VCaP (cell line): ENCODE measurements around the gene ZBTB7C.

Source experiments
- H3K27ac ChIP-seq: fragments of 450-650 bp; 2 replicates; pipeline ENCODE4 v1.5.1; 2017
- TF ChIP-seq, protein P1 (sequence below): fragments of 450-650 bp; conservative IDR thresholded peaks from 2 replicates; pipeline ENCODE4 v1.5.1; 2017; ENCODE audit warnings: mild to moderate bottlenecking, moderate library complexity

The ZBTB7C gene

DNA sequence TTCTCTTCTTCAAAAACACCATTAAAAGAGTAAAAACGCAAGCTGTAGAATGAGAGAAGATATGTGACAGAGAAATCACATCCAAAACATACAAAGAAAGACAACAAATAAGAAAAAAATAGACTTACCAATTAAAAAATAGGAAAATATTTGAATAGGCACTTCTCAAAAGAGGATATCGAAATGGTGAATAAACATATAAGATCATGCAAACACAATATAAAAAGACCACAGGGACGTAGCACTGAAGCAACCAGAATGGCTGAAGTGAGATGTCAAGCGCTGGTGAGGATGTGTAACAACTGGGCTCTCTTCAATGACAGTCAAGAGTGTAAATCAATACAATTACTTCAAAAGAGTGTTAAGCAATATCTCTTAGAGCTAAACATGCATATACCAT lies 202.3 kb downstream of the ZBTB7C start:
- no peak overlapping the region for H3K27ac ChIP-seq
- TF ChIP-seq, protein P1, sequence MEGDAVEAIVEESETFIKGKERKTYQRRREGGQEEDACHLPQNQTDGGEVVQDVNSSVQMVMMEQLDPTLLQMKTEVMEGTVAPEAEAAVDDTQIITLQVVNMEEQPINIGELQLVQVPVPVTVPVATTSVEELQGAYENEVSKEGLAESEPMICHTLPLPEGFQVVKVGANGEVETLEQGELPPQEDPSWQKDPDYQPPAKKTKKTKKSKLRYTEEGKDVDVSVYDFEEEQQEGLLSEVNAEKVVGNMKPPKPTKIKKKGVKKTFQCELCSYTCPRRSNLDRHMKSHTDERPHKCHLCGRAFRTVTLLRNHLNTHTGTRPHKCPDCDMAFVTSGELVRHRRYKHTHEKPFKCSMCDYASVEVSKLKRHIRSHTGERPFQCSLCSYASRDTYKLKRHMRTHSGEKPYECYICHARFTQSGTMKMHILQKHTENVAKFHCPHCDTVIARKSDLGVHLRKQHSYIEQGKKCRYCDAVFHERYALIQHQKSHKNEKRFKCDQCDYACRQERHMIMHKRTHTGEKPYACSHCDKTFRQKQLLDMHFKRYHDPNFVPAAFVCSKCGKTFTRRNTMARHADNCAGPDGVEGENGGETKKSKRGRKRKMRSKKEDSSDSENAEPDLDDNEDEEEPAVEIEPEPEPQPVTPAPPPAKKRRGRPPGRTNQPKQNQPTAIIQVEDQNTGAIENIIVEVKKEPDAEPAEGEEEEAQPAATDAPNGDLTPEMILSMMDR: no peak

DNA sequence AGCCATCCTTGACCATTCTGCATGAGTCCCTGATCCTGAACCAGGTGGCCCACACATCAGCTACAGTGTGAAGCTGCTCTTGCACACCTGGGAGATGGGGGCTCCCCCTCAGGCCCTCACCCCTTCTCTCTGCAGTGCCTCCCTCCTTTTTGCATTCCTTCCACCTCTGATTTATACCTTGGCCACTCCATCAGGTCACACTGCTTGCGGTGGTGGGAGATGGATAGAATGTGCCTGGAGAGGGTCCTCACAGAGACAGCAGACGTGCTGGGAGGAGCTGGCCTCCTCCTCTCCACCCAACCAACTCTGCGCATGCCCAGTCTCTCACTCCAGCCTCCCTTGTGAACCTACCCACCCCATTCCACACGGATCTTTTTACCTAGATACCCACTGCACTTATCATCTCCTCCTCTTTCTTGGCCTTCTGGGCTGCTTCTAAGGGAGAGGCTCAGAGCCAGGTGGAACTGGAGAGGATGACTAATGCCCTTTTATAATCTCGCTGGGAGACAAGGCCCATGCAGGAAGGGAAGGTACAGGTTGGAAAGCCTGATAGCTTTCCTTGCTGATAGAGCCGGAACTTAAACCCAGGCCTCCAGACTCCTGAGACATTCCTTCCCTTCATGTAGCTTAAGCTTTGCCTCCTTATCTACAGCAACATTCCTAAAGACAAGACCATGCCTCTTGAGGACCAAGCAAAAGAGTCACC lies 205.1 kb downstream of the ZBTB7C start:
- TF ChIP-seq, protein P1: no peak
- no peak overlapping the region for H3K27ac ChIP-seq

DNA sequence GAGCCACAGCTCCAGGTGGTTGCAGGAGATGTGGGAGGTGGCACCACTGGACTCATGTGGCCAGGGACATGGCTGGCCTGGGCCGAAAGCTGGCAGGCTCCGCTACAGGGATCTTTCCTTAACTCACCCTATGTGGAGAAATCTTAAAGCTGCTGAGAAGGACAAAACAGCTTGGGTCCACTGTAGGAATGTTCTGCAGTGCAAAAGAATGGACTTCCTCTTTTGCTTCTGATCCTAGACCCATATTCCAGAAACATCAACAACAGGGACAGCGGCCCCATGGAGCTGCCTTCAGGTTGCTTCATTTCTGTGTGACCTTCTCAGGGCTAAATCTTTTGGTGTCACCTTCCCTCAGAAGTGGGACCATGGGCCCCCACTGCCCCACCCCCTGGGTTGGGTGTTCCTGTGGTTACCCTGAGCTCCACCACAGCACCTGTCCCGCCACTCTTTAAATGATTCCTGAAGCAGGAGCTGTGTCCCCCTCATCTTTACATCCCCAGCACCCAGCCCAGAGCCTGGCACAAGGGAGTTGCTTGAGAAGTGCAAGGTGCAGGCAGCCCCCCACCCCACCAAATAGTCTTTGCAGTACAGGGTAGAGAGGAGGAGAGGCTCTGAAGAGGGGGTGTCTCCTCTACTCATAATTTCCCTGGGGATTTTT lies 205.8 kb downstream of the ZBTB7C start:
- H3K27ac ChIP-seq: no peak overlapping the region
- TF ChIP-seq, protein P1: no peak

DNA sequence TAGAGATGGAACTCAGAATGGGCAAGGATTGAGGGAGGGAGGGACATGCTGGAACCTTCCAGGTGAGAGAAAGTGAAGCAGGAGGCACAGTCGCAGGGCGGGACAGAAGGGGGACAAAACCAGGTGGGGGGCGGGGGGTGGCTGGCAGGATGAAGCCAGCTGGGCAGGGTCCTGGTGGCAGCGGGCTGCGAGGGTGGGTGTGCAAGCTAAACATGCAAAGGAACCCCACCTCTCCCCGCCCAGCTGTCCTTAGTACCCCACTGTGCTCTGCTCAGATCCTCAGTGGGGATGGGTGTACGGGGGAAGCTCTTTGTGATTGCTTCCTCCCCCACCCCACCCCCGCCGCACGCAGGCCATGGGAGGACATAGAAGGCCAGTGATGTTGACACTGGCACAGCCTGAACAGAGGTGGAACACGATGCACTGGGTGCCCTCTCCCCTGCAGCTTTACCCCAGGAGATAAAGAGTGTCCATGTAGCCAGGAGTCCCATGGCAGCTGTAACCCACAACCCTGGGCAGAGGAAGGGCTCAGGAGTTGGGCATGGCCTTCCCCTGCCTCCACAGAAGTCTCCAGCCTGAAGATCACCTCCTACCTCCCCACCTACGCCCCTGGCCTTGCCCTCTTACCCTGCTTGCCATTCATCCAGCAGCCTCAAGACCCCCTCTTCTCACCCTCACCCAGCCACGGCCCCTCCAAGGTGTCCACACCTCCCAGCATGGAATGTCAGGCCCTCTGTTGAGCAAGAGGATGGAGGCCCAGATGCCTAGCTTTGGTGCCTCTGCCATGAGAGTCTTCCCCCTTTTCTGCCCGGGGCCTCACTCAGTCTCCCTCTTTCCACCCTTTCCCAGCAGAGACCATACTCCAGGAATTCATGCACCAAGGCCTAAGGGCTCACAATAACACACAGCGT lies 206.6 kb downstream of the ZBTB7C start:
- TF ChIP-seq, protein P1: no peak
- peak overlapping the region; percentile 13; the same call in 1 of the 2 replicates for H3K27ac ChIP-seq

DNA sequence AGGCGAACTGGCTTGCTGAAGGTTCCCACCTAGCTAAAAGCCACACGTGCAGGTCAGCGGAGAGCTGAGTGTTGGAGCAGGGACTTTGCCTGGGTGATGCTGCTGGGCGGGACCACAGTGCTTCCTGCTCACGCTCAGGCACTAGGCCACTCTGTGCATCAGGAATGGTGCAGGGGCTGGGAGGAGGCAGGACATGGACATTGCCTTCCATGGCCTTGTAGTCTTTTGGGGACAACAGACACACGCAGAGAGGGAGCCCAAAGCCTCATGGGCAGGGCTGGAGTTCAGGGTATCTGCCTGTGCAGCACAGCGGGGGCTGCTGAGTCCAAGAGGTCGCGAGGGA lies 207.2 kb downstream of the ZBTB7C start:
- TF ChIP-seq, protein P1: no peak

DNA sequence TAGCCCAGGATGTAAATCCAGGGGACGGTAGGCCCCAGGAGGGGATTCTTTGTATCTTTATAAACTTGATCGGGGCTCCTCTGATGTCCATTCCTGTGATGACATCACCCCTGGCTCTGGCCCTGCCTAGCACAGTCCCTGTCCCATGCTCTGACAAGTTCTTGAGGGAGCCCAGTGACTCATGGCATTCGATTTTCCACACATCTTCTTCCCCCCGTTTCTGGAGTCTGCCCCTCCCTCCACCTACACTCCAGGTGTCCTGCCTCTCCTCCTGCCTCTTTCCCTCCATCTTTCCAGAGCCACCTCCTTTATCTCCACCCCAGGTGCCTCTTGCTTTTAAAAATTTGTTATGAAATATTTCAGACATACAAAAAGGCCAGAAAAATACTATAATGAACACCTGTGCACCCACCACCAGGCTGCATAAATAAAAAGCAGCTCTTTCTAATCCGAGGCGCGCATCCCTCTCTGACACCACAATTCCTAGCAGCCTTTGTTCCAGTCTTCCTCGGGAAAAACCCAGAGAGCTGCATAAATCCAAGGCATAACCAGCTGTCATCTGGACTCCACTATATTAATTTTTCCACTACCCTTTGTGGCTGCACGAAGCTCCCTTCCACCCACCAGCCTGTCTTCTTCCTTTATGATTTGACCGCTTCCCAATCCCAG lies 207.7 kb downstream of the ZBTB7C start:
- TF ChIP-seq, protein P1: no peak
- H3K27ac ChIP-seq: no peak overlapping the region

More for the DNA sequence above, 207.2 kb downstream of the ZBTB7C start:
- H3K27ac ChIP-seq: no peak overlapping the region
